ENCODE results near the gene IGFBP5.

The IGFBP5 gene

GRCh38 chr2:216644842-216645635, 50.3 kb downstream of the IGFBP5 start:
- no peak for TF ChIP-seq CTCF (IDR thresholded peaks at IDR 0.05; ENCODE audit: low read depth, low read length, missing control alignments)
- no peak overlapping the region for H3K4me3 ChIP-seq (ENCODE audit: low read depth, low read length)
- DNase-seq (ENCODE audit: low read depth): no peak

GRCh38 chr2:216643986-216644659, 51.2 kb downstream of the IGFBP5 start:
- H3K4me3 ChIP-seq (ENCODE audit: low read depth, low read length): no peak overlapping the region
- no peak for TF ChIP-seq CTCF (IDR thresholded peaks at IDR 0.05; ENCODE audit: low read depth, low read length, missing control alignments)
- DNase-seq (ENCODE audit: low read depth): no peak

GRCh38 chr2:216637472-216637871, 57.9 kb downstream of the IGFBP5 start:
- TF ChIP-seq CTCF (IDR thresholded peaks at IDR 0.05; ENCODE audit: low read depth, low read length, missing control alignments): no peak
- DNase-seq (ENCODE audit: low read depth): no peak
- H3K4me3 ChIP-seq (ENCODE audit: low read depth, low read length): no peak overlapping the region

GRCh38 chr2:216636551-216637450, 58.5 kb downstream of the IGFBP5 start:
- H3K4me3 ChIP-seq (ENCODE audit: low read depth, low read length): no peak overlapping the region
- DNase-seq (ENCODE audit: low read depth): no peak
- TF ChIP-seq CTCF (IDR thresholded peaks at IDR 0.05; ENCODE audit: low read depth, low read length, missing control alignments): no peak

- no peak for TF ChIP-seq CTCF (IDR thresholded peaks at IDR 0.05; ENCODE audit: low read depth, low read length, missing control alignments)
- DNase-seq (ENCODE audit: low read depth): no peak
- H3K4me3 ChIP-seq (ENCODE audit: low read depth, low read length): no peak overlapping the region
These were observed 59.4 kb downstream of the IGFBP5 start for GRCh38 chr2:216635701-216636550.

- no peak for DNase-seq (ENCODE audit: low read depth)
- no peak overlapping the region for H3K4me3 ChIP-seq (ENCODE audit: low read depth, low read length)
- no peak for TF ChIP-seq CTCF (IDR thresholded peaks at IDR 0.05; ENCODE audit: low read depth, low read length, missing control alignments)
These were observed 60.2 kb downstream of the IGFBP5 start for GRCh38 chr2:216635171-216635570.

All from GM12864 (cell line).